H9 (cell line): ENCODE results near the gene STAT1. TPM values are rescaled to one million over a fixed set of nuclear protein-coding genes. Genes with fewer than 3 reads are reported as not detected.

Experiments
- DNase-seq: peaks from one replicate; pipeline ENCODE4 v3.0.0-alpha.2; 2017
- H2AFZ ChIP-seq: one replicate; pipeline ENCODE4 v1.6.1; 2013; ENCODE audit warnings: mild to moderate bottlenecking, low read length, control low read depth, moderate library complexity
- H2AK5ac ChIP-seq: 2 replicates; pipeline ENCODE4 v1.6.1; 2013; ENCODE audit warnings: low read length, control low read depth, mixed read lengths; ENCODE audit not compliant: insufficient read length
- H2BK120ac ChIP-seq: one replicate; pipeline ENCODE4 v1.6.1; 2013; ENCODE audit warnings: low read depth, mild to moderate bottlenecking, low read length, control low read depth, inconsistent platforms; ENCODE audit not compliant: poor library complexity, severe bottlenecking
- H2BK12ac ChIP-seq: 2 replicates; pipeline ENCODE4 v1.6.1; 2013; ENCODE audit warnings: low read length, control low read depth, mixed read lengths, low read depth; ENCODE audit not compliant: insufficient read length
- H2BK15ac ChIP-seq: 2 replicates; pipeline ENCODE4 v1.6.1; 2013; ENCODE audit warnings: low read depth, low read length, control low read depth
- H2BK20ac ChIP-seq: one replicate; pipeline ENCODE4 v1.6.1; 2013; ENCODE audit warnings: low read depth, mild to moderate bottlenecking, low read length, control low read depth, inconsistent platforms; ENCODE audit not compliant: poor library complexity, severe bottlenecking
- H2BK5ac ChIP-seq: 2 replicates; pipeline ENCODE4 v1.6.1; 2013; ENCODE audit warnings: low read length, control low read depth, mixed read lengths; ENCODE audit not compliant: insufficient read length
- H3K14ac ChIP-seq: 2 replicates; pipeline ENCODE4 v1.6.1; 2013; ENCODE audit warnings: low read length, control low read depth; ENCODE audit not compliant: insufficient read depth
- H3K18ac ChIP-seq: 2 replicates; pipeline ENCODE4 v1.6.1; 2013; ENCODE audit warnings: low read depth, mild to moderate bottlenecking, mixed read lengths, low read length, control low read depth; ENCODE audit not compliant: insufficient read length
- H3K23ac ChIP-seq: 2 replicates; pipeline ENCODE4 v1.6.1; 2013; ENCODE audit warnings: low read length, control low read depth, mixed read lengths, low read depth; ENCODE audit not compliant: insufficient read length
- H3K23me2 ChIP-seq: 2 replicates; pipeline ENCODE4 v1.6.1; 2013; ENCODE audit warnings: low read depth, mild to moderate bottlenecking, mixed read lengths, low read length, control low read depth; ENCODE audit not compliant: insufficient read length, poor library complexity, severe bottlenecking
- H3K27ac ChIP-seq: 2 replicates; pipeline ENCODE4 v1.5.1; 2013; ENCODE audit warnings: low read length, control low read depth, mixed read lengths, low read depth; ENCODE audit not compliant: insufficient read length
- H3K27me3 ChIP-seq: 2 replicates; pipeline ENCODE4 v1.6.1; 2013; ENCODE audit warnings: low read length, control low read depth, inconsistent platforms; ENCODE audit not compliant: insufficient read depth
- H3K4ac ChIP-seq: 2 replicates; pipeline ENCODE4 v1.6.1; 2013; ENCODE audit warnings: low read depth, mild to moderate bottlenecking, control low read depth, inconsistent platforms, low read length, moderate library complexity
- H3K4me1 ChIP-seq: 2 replicates; pipeline ENCODE4 v1.6.1; 2013; ENCODE audit warnings: low read length, control low read depth, inconsistent platforms; ENCODE audit not compliant: insufficient read depth
- H3K4me2 ChIP-seq: 2 replicates; pipeline ENCODE4 v1.6.1; 2013; ENCODE audit warnings: low read length, control low read depth, mixed read lengths; ENCODE audit not compliant: insufficient read length, insufficient read depth
- H3K56ac ChIP-seq: 2 replicates; pipeline ENCODE4 v1.6.1; 2013; ENCODE audit warnings: low read depth, mild to moderate bottlenecking, mixed read lengths, low read length, control low read depth; ENCODE audit not compliant: insufficient read length
- H3K79me1 ChIP-seq: 2 replicates; pipeline ENCODE4 v1.6.1; 2013; ENCODE audit warnings: low read depth, mild to moderate bottlenecking, moderate library complexity, low read length, control low read depth, inconsistent platforms; ENCODE audit not compliant: insufficient read depth, poor library complexity, severe bottlenecking
- H3K79me2 ChIP-seq: 2 replicates; pipeline ENCODE4 v1.6.1; 2013; ENCODE audit warnings: low read length, control low read depth, inconsistent platforms; ENCODE audit not compliant: insufficient read depth
- H3K9ac ChIP-seq: 2 replicates; pipeline ENCODE4 v1.6.1; 2013; ENCODE audit warnings: low read length, control low read depth, mixed read lengths; ENCODE audit not compliant: insufficient read length; ENCODE audit errors: extremely low read depth
- H3K9me3 ChIP-seq: one replicate; pipeline ENCODE4 v1.6.1; 2013; ENCODE audit warnings: low read depth, low read length, inconsistent platforms; ENCODE audit not compliant: control insufficient read depth
- H3T11ph ChIP-seq: one replicate; pipeline ENCODE4 v1.6.1; 2013; ENCODE audit warnings: mild to moderate bottlenecking, low read length, control low read depth, inconsistent platforms
- H4K20me1 ChIP-seq: one replicate; pipeline ENCODE4 v1.6.1; 2013; ENCODE audit not compliant: control insufficient read depth, insufficient read length, insufficient read depth
- H4K5ac ChIP-seq: 2 replicates; pipeline ENCODE4 v1.6.1; 2013; ENCODE audit warnings: low read depth, mild to moderate bottlenecking, mixed read lengths, low read length, control low read depth; ENCODE audit not compliant: insufficient read length
- H4K8ac ChIP-seq: replicated peaks from 2 replicates; pipeline ENCODE4 v1.6.1; 2013; ENCODE audit warnings: low read length, control low read depth, mixed read lengths, low read depth; ENCODE audit not compliant: insufficient read length
- H4K91ac ChIP-seq: 2 replicates; pipeline ENCODE4 v1.6.1; 2013; ENCODE audit warnings: low read depth, mild to moderate bottlenecking, moderate library complexity, mixed read lengths, low read length, control low read depth; ENCODE audit not compliant: insufficient read length
- H3K27ac Mint-ChIP-seq, 3 experiments: 2 replicates in 2 of 3; 3 replicates in 1 of 3; pipeline ENCODE4 v1.8.0; 2020 to 2021; ENCODE audit warnings: mixed read lengths in 3 of 3, mild to moderate bottlenecking in 1 of 3, moderate library complexity in 1 of 3
- H3K27me3 Mint-ChIP-seq: 2 replicates; pipeline ENCODE4 v1.8.0; 2021; ENCODE audit warnings: low read depth, mild to moderate bottlenecking, moderate library complexity, mixed read lengths
- H3K36me3 Mint-ChIP-seq, 3 experiments: 2 replicates in 2 of 3; 3 replicates in 1 of 3; pipeline ENCODE4 v1.8.0; 2020 to 2021; ENCODE audit warnings: low read depth in 3 of 3, mixed read lengths in 3 of 3; ENCODE audit not compliant: insufficient read depth in 1 of 3
- H3K4me1 Mint-ChIP-seq, 2 experiments: 2 replicates each; pipeline ENCODE4 v1.8.0; 2020; ENCODE audit warnings: mixed read lengths in 2 of 2
- H3K4me3 Mint-ChIP-seq, 2 experiments: 2 replicates in 1 of 2; 3 replicates in 1 of 2; pipeline ENCODE4 v1.8.0; 2020 to 2021; ENCODE audit warnings: mild to moderate bottlenecking in 2 of 2, mixed read lengths in 2 of 2, moderate library complexity in 1 of 2
- H3K9me3 Mint-ChIP-seq, 2 experiments: 2 replicates in 1 of 2; 3 replicates in 1 of 2; pipeline ENCODE4 v1.8.0; 2020; ENCODE audit warnings: mild to moderate bottlenecking in 2 of 2, mixed read lengths in 2 of 2, moderate library complexity in 1 of 2
- WGBS: extraction: QIAGEN DNeasy Blood & Tissue Kit; methylation state at CpG from one replicate; pipeline ENCODE4 v1.1.7; 2013; ENCODE audit warnings: missing lambda C conversion rate, low lambda C conversion rate, mixed read lengths; ENCODE audit not compliant: insufficient read length; ENCODE audit errors: extremely low coverage; 5-methylcytosine and 5-hydroxymethylcytosine counted together
- total RNA-seq: library from RNA; stranded (reverse); gene quantifications from 2 replicates; pipeline ENCODE4 v1.2.1, GENCODE V29; 2021
- TF ChIP-seq, protein P1 (sequence below): fragments of 200-600 bp; sonication (generic); conservative IDR thresholded peaks from 3 replicates; pipeline ENCODE4 v1.8.0; 2021; ENCODE audit warnings: antibody characterized with exemption, mild to moderate bottlenecking

Gene STAT1
- total RNA-seq, 1 experiment from 2014 or later = 48.1 TPM

DNA sequence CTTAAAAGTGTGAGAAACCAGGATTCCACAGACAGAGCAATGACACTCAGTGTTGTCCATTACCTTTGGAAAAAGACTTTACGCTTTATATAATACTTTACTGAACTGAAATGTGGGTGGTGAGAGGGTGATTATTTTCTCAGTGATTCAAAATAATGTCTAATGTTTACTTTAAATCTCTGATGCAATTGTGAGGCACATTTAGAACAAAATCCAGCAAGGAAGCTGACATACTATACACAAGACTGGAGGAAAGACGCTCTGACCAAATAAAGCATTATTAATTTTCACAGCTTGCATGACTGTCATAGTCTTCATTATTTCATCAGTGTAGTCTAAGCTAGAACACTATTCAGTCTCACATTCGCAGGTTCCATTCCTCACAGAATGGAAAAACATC lies 34.1 kb upstream of the STAT1 start:
- no peak overlapping the region for H4K8ac ChIP-seq
- H3K79me2 ChIP-seq = no peaks in the 10 kb centered on the region
- no peak overlapping the region for H3T11ph ChIP-seq
- Mint-ChIP-seq H3K4me1 (peaks cover 5 to 17% of the 10 kb centered on the region in 2 experiments), H3K27ac (no peak overlapping the region), H3K36me3 (no peaks in the 10 kb centered on the region), H3K9me3 (peaks cover 0 to 3% of the 10 kb centered on the region in 2 experiments; a peak in 1 of 5 replicates), H3K27me3 (peaks cover 2% of the 10 kb centered on the region; the same call in 1 of the 2 replicates), H3K4me3 (no peak overlapping the region)
- H4K5ac ChIP-seq = no peak overlapping the region
- H4K91ac ChIP-seq = no peak overlapping the region
- no peak overlapping the region for H2BK120ac ChIP-seq
- no CpG with 5 or more reads among the region's 3 CpGs for WGBS
- H2BK5ac ChIP-seq = no peak overlapping the region
- no peaks in the 10 kb centered on the region for H3K9me3 ChIP-seq
- H3K18ac ChIP-seq = no peak overlapping the region
- H2BK20ac ChIP-seq = no peak overlapping the region
- TF ChIP-seq, protein P1, sequence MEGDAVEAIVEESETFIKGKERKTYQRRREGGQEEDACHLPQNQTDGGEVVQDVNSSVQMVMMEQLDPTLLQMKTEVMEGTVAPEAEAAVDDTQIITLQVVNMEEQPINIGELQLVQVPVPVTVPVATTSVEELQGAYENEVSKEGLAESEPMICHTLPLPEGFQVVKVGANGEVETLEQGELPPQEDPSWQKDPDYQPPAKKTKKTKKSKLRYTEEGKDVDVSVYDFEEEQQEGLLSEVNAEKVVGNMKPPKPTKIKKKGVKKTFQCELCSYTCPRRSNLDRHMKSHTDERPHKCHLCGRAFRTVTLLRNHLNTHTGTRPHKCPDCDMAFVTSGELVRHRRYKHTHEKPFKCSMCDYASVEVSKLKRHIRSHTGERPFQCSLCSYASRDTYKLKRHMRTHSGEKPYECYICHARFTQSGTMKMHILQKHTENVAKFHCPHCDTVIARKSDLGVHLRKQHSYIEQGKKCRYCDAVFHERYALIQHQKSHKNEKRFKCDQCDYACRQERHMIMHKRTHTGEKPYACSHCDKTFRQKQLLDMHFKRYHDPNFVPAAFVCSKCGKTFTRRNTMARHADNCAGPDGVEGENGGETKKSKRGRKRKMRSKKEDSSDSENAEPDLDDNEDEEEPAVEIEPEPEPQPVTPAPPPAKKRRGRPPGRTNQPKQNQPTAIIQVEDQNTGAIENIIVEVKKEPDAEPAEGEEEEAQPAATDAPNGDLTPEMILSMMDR = no peak
- no peak overlapping the region for H2BK15ac ChIP-seq
- H3K23ac ChIP-seq = no peak overlapping the region
- H3K4me2 ChIP-seq = no peak overlapping the region
- no peaks in the 10 kb centered on the region for H3K23me2 ChIP-seq
- no peak for DNase-seq
- H2AK5ac ChIP-seq = no peak overlapping the region
- H4K20me1 ChIP-seq = no peaks in the 10 kb centered on the region
- no peak overlapping the region for H3K9ac ChIP-seq
- no peaks in the 10 kb centered on the region for H3K27me3 ChIP-seq
- H3K4me1 ChIP-seq = no peaks in the 10 kb centered on the region
- no peak overlapping the region for H3K27ac ChIP-seq
- no peak overlapping the region for H3K14ac ChIP-seq
- H2BK12ac ChIP-seq = no peak overlapping the region
- H2AFZ ChIP-seq = no peak overlapping the region
- H3K56ac ChIP-seq = no peak overlapping the region
- no peaks in the 10 kb centered on the region for H3K79me1 ChIP-seq
- H3K4ac ChIP-seq = no peak overlapping the region
